ENCODE data around the gene TMEM117. TPM values are rescaled to one million over a fixed set of nuclear protein-coding genes. Genes with fewer than 3 reads are reported as not detected.
A peak's percentile ranks its signal among the peaks of the same experiment; 100 is the strongest.

Gene TMEM117
- total RNA-seq, 2 donors from 2014 or later, result 0.79 to 1.4 TPM

DNA sequence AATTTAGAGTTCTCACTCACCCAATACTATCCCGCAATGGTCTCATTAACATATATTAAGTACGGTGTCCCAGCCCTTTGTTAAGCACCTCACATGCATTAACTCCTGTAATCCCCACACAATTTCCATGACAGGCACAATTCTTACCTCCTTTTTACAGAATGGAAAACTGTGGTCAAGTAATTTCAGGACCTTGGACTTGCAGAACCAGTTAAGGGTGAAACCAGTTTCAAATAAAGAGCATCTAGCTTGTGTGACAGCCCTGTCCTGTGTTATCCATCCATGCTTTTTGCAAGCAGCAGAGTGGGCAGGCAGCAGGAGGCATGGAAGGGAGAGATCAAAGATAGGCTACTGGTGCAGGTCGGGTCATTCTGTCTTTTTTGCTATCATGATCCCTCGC is 569.4 kb downstream of the TMEM117 start:
- no peaks in the 10 kb centered on the region for H3K36me3 Mint-ChIP-seq (ENCODE audit: low read depth)
- Histone ChIP-seq H3K9me3 (ENCODE audit: control insufficient read depth, low read length) (peaks cover 10% of the 10 kb centered on the region), H3K4me1 (ENCODE audit: control insufficient read depth, insufficient read depth, low read length) (peaks cover 4% of the 10 kb centered on the region), H3K27ac (ENCODE audit: low read depth, low read length) (no peak overlapping the region), H3K27me3 (ENCODE audit: control insufficient read depth, insufficient read depth, low read length, poor library complexity, severe bottlenecking) (no peaks in the 10 kb centered on the region), H3K4me3 (ENCODE audit: low read length) (no peak overlapping the region), H3K9ac (ENCODE audit: extremely low read depth, low read length, poor library complexity, severe bottlenecking) (no peak overlapping the region), H3K36me3 (ENCODE audit: control insufficient read depth, insufficient read depth, low read length) (no peaks in the 10 kb centered on the region)
- no peak overlapping the region for H3K4me3 Mint-ChIP-seq
- TF ChIP-seq CTCF (conservative IDR thresholded peaks at IDR 0.05), result no peak
- peaks cover 4% of the 10 kb centered on the region for H3K9me3 Mint-ChIP-seq
- H3K27ac Mint-ChIP-seq, result no peak overlapping the region
- DNase-seq, result peak; percentile 53
- no peaks in the 10 kb centered on the region for H3K27me3 Mint-ChIP-seq (ENCODE audit: insufficient read depth)
- H3K4me1 Mint-ChIP-seq, result peaks cover 13% of the 10 kb centered on the region
- 52 to 58% methylated on average over 2 to 4 of the region's 4 CpGs for WGBS, 2 experiments (ENCODE audit: insufficient coverage in 1 of 2, insufficient read length in 1 of 2)

DNA sequence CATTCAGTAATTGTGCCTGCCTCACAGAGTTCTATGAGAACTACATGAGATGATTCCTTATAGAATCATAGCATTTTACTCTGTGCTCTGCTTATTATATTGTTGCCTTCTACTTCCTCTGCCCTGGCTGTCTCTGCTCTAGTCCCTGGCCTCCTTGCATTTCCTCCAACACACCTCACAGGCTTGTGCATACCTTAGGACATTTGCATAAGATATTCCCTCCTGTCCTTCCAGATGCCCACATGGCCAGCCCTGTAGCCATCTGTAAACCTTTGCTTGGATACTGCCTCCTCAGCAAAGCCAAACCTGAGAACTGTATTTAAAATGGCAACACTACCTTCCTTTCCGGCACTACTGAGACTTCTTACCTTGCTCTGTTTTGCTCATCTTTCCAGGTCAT is 586.7 kb downstream of the TMEM117 start:
- no peaks in the 10 kb centered on the region for H3K4me1 ChIP-seq (ENCODE audit: control insufficient read depth, insufficient read depth, low read length)
- Mint-ChIP-seq H3K9me3 (peaks cover 5% of the 10 kb centered on the region), H3K27ac (no peak overlapping the region), H3K4me1 (peaks cover 9% of the 10 kb centered on the region), H3K4me3 (no peak overlapping the region), H3K36me3 (ENCODE audit: low read depth) (no peaks in the 10 kb centered on the region), H3K27me3 (ENCODE audit: insufficient read depth) (peaks cover 9% of the 10 kb centered on the region)
- no peak overlapping the region for H3K9ac ChIP-seq (ENCODE audit: extremely low read depth, low read length, poor library complexity, severe bottlenecking)
- WGBS, 2 experiments (ENCODE audit: insufficient coverage in 1 of 2, insufficient read length in 1 of 2), result 90% methylated on average over 1 of the region's 1 CpG; no CpG with 5 or more reads in 1 of the 2 experiments
- no peaks in the 10 kb centered on the region for H3K9me3 ChIP-seq (ENCODE audit: control insufficient read depth, low read length)
- H3K4me3 ChIP-seq (ENCODE audit: low read length), result no peak overlapping the region
- no peaks in the 10 kb centered on the region for H3K27me3 ChIP-seq (ENCODE audit: control insufficient read depth, insufficient read depth, low read length, poor library complexity, severe bottlenecking)
- TF ChIP-seq CTCF (conservative IDR thresholded peaks at IDR 0.05), result no peak
- H3K27ac ChIP-seq (ENCODE audit: low read depth, low read length), result no peak overlapping the region
- DNase-seq, result peak; percentile 57
- H3K36me3 ChIP-seq (ENCODE audit: control insufficient read depth, insufficient read depth, low read length), result no peaks in the 10 kb centered on the region

GRCh38 chr12:44428825-44429224 is 592.9 kb downstream of the TMEM117 start:
- H3K4me1 ChIP-seq (ENCODE audit: control insufficient read depth, insufficient read depth, low read length), result no peaks in the 10 kb centered on the region
- H3K27me3 ChIP-seq (ENCODE audit: control insufficient read depth, insufficient read depth, low read length, poor library complexity, severe bottlenecking), result no peaks in the 10 kb centered on the region
- Mint-ChIP-seq H3K27ac (no peak overlapping the region), H3K4me3 (no peak overlapping the region), H3K27me3 (ENCODE audit: insufficient read depth) (peaks cover 28% of the 10 kb centered on the region), H3K4me1 (no peaks in the 10 kb centered on the region), H3K9me3 (no peaks in the 10 kb centered on the region), H3K36me3 (ENCODE audit: low read depth) (no peaks in the 10 kb centered on the region)
- no peak overlapping the region for H3K4me3 ChIP-seq (ENCODE audit: low read length)
- H3K36me3 ChIP-seq (ENCODE audit: control insufficient read depth, insufficient read depth, low read length), result no peaks in the 10 kb centered on the region
- TF ChIP-seq CTCF (conservative IDR thresholded peaks at IDR 0.05), result no peak
- H3K27ac ChIP-seq (ENCODE audit: low read depth, low read length), result no peak overlapping the region
- no peaks in the 10 kb centered on the region for H3K9me3 ChIP-seq (ENCODE audit: control insufficient read depth, low read length)
- WGBS, 2 experiments (ENCODE audit: insufficient coverage in 1 of 2, insufficient read length in 1 of 2), result 42 to 63% methylated on average over 1 to 2 of the region's 2 CpGs
- peak; percentile 81 for DNase-seq
- H3K9ac ChIP-seq (ENCODE audit: extremely low read depth, low read length, poor library complexity, severe bottlenecking), result no peak overlapping the region

Measured in endodermal cell (in vitro differentiated cells).